Smooth muscle cell (in vitro differentiated cells): ENCODE results near the gene SYT1. TPM values are rescaled to one million over a fixed set of nuclear protein-coding genes. Genes with fewer than 3 reads are reported as not detected.
A peak's percentile ranks its signal among the peaks of the same experiment; 100 is the strongest.

Source experiments
- DNase-seq: peaks from one replicate; lab custom pipeline; 2025; ENCODE audit not compliant: unreplicated experiment; lab: John Stamatoyannopoulos, UW
- H2AFZ ChIP-seq: fragments of 200-600 bp; sonication (generic); 2 replicates; pipeline ENCODE4 v1.6.0; 2016; ENCODE audit warnings: antibody characterized with exemption, low read depth, mild to moderate bottlenecking
- H3F3A ChIP-seq: fragments of 200-600 bp; sonication (generic); 2 replicates; pipeline ENCODE4 v1.6.0; 2017; ENCODE audit warnings: antibody characterized with exemption, low read depth
- H3K27ac ChIP-seq: fragments of 200-600 bp; sonication (generic); 2 replicates; pipeline ENCODE4 v1.5.1; 2016; ENCODE audit warnings: low read depth, mild to moderate bottlenecking
- H3K27me3 ChIP-seq: fragments of 200-600 bp; sonication (generic); 2 replicates; pipeline ENCODE4 v1.6.1; 2016; ENCODE audit warnings: low read depth, mild to moderate bottlenecking
- H3K36me3 ChIP-seq: fragments of 200-600 bp; sonication (generic); 2 replicates; pipeline ENCODE4 v1.5.1; 2016; ENCODE audit warnings: low read depth
- H3K4me1 ChIP-seq: fragments of 200-600 bp; sonication (generic); 2 replicates; pipeline ENCODE4 v1.5.1; 2016; ENCODE audit warnings: low read depth
- H3K4me2 ChIP-seq: fragments of 200-600 bp; sonication (generic); 2 replicates; pipeline ENCODE4 v1.6.0; 2016; ENCODE audit warnings: mild to moderate bottlenecking
- H3K4me3 ChIP-seq: fragments of 200-600 bp; sonication (generic); 2 replicates; pipeline ENCODE4 v1.5.1; 2016; ENCODE audit warnings: mild to moderate bottlenecking
- H3K79me2 ChIP-seq: fragments of 200-600 bp; sonication (generic); 2 replicates; pipeline ENCODE4 v1.6.0; 2016; ENCODE audit warnings: low read depth, mild to moderate bottlenecking
- H3K9ac ChIP-seq: fragments of 200-600 bp; sonication (generic); 2 replicates; pipeline ENCODE4 v1.6.0; 2016; ENCODE audit warnings: low read depth
- H3K9me3 ChIP-seq: fragments of 200-600 bp; sonication (generic); replicated peaks from 2 replicates; pipeline ENCODE4 v1.5.1; 2016; ENCODE audit warnings: low read depth
- H4K20me1 ChIP-seq: fragments of 200-600 bp; sonication (generic); 2 replicates; pipeline ENCODE4 v1.6.0; 2016; ENCODE audit warnings: low read depth
- WGBS: methylation state at CpG from one replicate; pipeline ENCODE4 v1.1.7; 2016; ENCODE audit warnings: low lambda C conversion rate; 5-methylcytosine and 5-hydroxymethylcytosine counted together
- polyA plus RNA-seq: library from polyadenylated mRNA; unstranded; fragments of >200 nt; fragmentation: Nextera tagmentation; extraction: Ambion mirVana; gene quantifications from 2 replicates; pipeline ENCODE4 v1.2.1, GENCODE V29; 2016
- total RNA-seq: library from RNA; depleted of rRNA; stranded (reverse); fragments of >200 nt; gene quantifications from 2 replicates; pipeline ENCODE4 v1.2.3, GENCODE V29; 2014
- TF ChIP-seq, protein P1 (sequence below): fragments of 200-600 bp; sonication (generic); IDR thresholded peaks from 2 replicates; pipeline ENCODE4 v1.5.1; 2017; ENCODE audit warnings: borderline replicate concordance, mild to moderate bottlenecking, antibody characterized with exemption; ENCODE audit not compliant: insufficient read depth, poor library complexity, severe bottlenecking

Gene SYT1
- total and polyA plus RNA-seq, 2 experiments from 2014 or later = 5.2 to 10.2 TPM

DNA sequence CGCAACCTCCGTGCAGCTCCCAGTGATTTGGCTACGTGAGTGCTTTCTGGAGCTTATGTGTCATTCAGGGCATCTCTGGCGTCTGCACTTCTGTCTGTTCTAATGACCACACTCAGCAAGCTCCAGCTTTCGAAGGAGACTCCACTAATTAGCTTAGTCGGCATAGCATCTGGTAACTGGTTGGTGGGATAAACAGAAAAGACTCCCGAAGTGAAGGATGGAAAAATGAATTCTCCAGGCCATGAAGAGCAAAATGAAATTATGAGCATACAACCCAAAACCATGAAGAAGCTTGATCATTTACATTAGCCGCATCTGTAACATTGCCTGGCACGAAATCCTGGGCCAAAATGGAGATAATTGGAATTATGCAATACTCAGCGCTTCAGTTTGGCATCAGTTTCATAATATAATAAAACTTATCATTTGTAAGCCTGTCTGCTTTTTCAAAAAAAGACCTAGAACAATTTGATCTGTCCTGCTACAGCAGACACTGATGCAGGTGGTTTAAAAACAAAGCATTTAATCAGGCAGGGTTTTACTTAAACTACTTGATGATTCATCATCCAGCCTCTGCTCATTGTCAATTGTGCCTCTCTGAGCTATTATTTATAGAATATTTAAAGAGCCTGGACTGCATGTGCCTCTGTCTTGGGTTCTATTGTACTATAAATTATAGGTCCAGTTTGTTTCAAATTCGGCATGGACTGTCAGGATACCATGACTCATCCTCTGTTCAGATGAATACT, 87.4 kb downstream of the SYT1 start:
- no peak overlapping the region for H3K4me2 ChIP-seq
- H3K4me3 ChIP-seq = no peak overlapping the region
- H3K79me2 ChIP-seq = no peaks in the 10 kb centered on the region
- H2AFZ ChIP-seq = no peak overlapping the region
- no peak for DNase-seq
- no peaks in the 10 kb centered on the region for H3K4me1 ChIP-seq
- TF ChIP-seq, protein P1, sequence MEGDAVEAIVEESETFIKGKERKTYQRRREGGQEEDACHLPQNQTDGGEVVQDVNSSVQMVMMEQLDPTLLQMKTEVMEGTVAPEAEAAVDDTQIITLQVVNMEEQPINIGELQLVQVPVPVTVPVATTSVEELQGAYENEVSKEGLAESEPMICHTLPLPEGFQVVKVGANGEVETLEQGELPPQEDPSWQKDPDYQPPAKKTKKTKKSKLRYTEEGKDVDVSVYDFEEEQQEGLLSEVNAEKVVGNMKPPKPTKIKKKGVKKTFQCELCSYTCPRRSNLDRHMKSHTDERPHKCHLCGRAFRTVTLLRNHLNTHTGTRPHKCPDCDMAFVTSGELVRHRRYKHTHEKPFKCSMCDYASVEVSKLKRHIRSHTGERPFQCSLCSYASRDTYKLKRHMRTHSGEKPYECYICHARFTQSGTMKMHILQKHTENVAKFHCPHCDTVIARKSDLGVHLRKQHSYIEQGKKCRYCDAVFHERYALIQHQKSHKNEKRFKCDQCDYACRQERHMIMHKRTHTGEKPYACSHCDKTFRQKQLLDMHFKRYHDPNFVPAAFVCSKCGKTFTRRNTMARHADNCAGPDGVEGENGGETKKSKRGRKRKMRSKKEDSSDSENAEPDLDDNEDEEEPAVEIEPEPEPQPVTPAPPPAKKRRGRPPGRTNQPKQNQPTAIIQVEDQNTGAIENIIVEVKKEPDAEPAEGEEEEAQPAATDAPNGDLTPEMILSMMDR = no peak
- H3K9me3 ChIP-seq = peaks cover 7% of the 10 kb centered on the region
- peak overlapping the region; percentile 53 for H3K27ac ChIP-seq
- no peak overlapping the region for H3K9ac ChIP-seq
- no peaks in the 10 kb centered on the region for H4K20me1 ChIP-seq
- H3K36me3 ChIP-seq = peaks cover 7% of the 10 kb centered on the region
- no peaks in the 10 kb centered on the region for H3F3A ChIP-seq
- WGBS = 72% methylated on average over 11 of the region's 11 CpGs
- no peaks in the 10 kb centered on the region for H3K27me3 ChIP-seq

DNA sequence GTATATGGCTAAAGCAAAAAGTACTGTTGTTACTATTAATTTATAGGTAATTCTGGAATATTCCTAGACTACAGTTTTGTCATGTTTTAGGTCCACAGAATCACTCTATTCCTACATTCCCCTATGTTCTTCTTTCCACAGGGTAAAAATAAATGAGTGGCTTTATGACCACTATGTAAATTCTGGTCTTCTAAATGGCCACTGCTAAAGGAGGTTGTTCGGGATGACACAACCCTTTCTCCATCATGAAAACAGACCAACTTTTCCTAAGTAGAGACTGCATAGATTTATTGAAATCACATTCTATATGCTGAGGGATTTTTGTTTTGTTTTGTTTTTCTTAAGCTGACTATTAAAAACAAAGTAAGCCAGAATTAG, 88.0 kb downstream of the SYT1 start:
- H3K27me3 ChIP-seq = no peaks in the 10 kb centered on the region

DNA sequence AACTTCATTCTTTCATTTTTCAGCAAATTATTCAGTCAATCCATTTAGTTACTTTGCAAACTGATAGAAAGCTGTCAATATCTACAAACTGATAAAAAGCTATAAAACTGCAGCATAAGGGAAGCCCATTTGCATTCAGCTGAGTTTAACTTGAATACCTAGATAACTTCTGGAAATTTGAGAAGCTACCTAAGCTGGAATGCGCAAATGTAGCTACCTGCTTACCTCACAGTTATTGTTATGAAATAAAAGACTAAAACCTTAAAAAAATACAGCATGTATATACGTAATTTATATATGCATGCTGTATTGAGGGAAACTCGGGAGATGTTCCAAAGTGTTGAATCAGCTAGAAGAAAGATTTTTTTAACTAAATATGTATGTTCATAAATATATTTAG, 94.4 kb downstream of the SYT1 start:
- no peak overlapping the region for H3K4me3 ChIP-seq
- H2AFZ ChIP-seq = no peak overlapping the region
- no peaks in the 10 kb centered on the region for H4K20me1 ChIP-seq
- H3K9me3 ChIP-seq = no peaks in the 10 kb centered on the region
- no peaks in the 10 kb centered on the region for H3K27me3 ChIP-seq
- TF ChIP-seq, protein P1 = no peak
- H3K79me2 ChIP-seq = no peaks in the 10 kb centered on the region
- 98% methylated on average over 3 of the region's 3 CpGs for WGBS
- no peak overlapping the region for H3K4me2 ChIP-seq
- no peaks in the 10 kb centered on the region for H3K4me1 ChIP-seq
- no peak overlapping the region for H3K9ac ChIP-seq
- DNase-seq = no peak
- H3K27ac ChIP-seq = no peak overlapping the region
- H3K36me3 ChIP-seq = no peaks in the 10 kb centered on the region
- no peaks in the 10 kb centered on the region for H3F3A ChIP-seq

More for the DNA sequence above, 88.0 kb downstream of the SYT1 start:
- no peak for DNase-seq
- Histone ChIP-seq H3K27ac (peak overlapping the region; percentile 53), H3K9ac (no peak overlapping the region), H3K4me1 (no peaks in the 10 kb centered on the region), H4K20me1 (no peaks in the 10 kb centered on the region), H3K36me3 (peaks cover 7% of the 10 kb centered on the region), H3K4me3 (no peak overlapping the region), H3K4me2 (no peak overlapping the region), H2AFZ (no peak overlapping the region), H3F3A (no peaks in the 10 kb centered on the region), H3K9me3 (peaks cover 7% of the 10 kb centered on the region), H3K79me2 (no peaks in the 10 kb centered on the region)
- 94% methylated on average over 1 of the region's 1 CpG for WGBS
- TF ChIP-seq, protein P1 = no peak

DNA sequence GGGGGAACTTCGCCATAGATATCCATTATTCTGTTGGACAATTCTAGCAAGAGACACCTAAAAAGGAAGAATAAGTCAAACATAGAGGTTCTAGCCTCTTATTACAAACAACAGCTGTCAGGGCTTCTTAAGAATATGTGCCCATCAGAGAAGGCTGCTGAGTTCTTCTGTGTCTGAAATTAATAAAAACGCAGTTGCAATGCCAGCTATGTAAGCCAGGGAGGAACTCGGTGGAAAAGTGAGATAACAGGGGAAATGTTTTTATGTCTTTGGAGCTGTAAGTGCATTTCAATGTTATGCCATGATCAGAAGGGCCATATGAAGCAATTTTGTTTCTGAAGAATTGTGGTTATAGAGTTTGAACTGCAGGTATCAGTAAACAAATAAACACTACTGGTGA, 95.0 kb downstream of the SYT1 start:
- H3K9me3 ChIP-seq = no peaks in the 10 kb centered on the region
- H3K36me3 ChIP-seq = no peaks in the 10 kb centered on the region
- TF ChIP-seq, protein P1 = no peak
- 63% methylated on average over 3 of the region's 3 CpGs for WGBS
- H3K79me2 ChIP-seq = no peaks in the 10 kb centered on the region
- no peak overlapping the region for H3K27ac ChIP-seq
- no peak overlapping the region for H3K4me2 ChIP-seq
- no peaks in the 10 kb centered on the region for H3K27me3 ChIP-seq
- no peak overlapping the region for H3K4me3 ChIP-seq
- no peaks in the 10 kb centered on the region for H4K20me1 ChIP-seq
- no peak overlapping the region for H2AFZ ChIP-seq
- no peaks in the 10 kb centered on the region for H3F3A ChIP-seq
- H3K9ac ChIP-seq = no peak overlapping the region
- no peak for DNase-seq
- no peaks in the 10 kb centered on the region for H3K4me1 ChIP-seq
